ENCODE data around the gene BTBD1.
"Not testable (repeated sequence)": the region's sequence is repeated elsewhere in the genome, so short reads cannot be mapped to it uniquely, and the experiment has no call there.

The BTBD1 gene

GRCh38 chr15:83092309-83092976, 25.4 kb upstream of the BTBD1 start:
- DNase-seq, result peak; percentile 47

GRCh38 chr15:83091965-83092308, 24.9 kb upstream of the BTBD1 start:
- DNase-seq, result not testable (repeated sequence)

DNA sequence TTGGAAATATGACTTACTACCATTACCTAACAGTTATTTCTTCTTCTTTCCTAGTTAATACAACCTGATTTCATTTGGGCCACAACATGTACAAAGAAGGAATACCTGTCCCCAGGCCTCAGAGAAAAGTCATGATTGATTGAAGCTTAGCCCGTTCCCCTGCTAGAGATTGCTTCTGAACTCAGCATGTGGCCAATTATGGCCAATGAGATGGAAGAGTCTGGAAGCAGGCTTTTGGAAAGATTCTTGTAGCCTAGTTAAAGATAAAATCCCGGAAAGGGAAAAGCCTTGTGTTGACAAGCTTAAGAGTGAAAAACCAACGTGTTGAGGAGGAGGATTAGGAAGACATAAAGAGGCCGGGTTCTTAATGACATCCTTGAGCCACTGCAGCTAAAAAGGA, 23.4 kb upstream of the BTBD1 start:
- no peak for DNase-seq

DNA sequence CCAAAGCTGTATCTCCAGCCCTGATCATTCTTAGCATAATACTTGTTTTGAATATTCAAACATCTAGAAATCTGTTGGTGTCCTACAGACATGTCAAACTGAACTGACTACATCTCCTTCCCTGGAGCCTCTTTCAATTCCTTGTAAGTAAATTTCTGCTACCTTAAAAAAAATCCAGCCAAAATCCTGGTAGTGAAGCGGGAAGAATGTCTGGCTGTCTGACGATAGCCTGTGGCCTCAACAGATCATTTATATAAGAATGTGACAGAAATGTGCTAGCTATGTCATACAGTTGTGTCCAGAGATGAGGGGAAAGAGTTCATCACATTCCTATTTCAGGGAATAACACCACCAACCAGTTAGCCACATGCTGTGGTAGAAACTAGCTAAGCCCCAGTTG, 21.8 kb upstream of the BTBD1 start:
- DNase-seq, result no peak

- no peak for DNase-seq
These were observed 20.5 kb upstream of the BTBD1 start for GRCh38 chr15:83087576-83087975.

- DNase-seq, result not testable (repeated sequence)
These were observed 19.0 kb upstream of the BTBD1 start for GRCh38 chr15:83085864-83086552.

- not testable (repeated sequence) for DNase-seq
These were observed 18.4 kb upstream of the BTBD1 start for GRCh38 chr15:83085461-83085860.

DNA sequence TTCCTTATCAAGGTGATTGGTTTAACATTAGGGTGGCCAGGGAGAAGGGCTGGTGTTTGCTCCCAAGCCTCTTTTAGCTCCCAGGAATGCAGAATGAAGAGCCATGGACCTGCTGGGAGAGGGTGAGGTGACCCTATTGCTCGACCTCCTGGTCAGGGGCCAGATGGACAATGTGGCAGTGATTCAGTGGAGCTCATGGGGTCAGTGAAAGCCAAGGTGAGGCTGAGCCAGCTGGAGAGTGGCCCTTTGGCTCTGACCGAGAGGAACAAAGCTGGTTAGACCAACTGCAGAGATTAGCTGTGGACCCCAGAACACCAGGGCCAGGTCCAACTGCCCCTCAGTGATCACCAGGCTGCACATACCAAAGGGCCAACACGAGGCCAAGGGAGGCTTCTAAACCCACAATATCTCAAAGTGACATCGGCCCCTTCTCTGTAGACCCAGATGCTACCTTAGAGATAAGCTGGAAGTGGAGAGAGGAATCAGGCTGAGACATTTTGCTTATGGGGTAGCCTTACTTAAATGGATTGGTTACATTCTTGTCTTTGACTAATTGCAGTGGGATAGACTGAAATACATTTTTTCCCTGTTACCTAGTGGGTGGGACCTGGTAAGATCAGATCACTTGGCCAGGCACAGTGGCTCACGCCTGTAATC, 15.8 kb upstream of the BTBD1 start:
- no peak for DNase-seq

DNA sequence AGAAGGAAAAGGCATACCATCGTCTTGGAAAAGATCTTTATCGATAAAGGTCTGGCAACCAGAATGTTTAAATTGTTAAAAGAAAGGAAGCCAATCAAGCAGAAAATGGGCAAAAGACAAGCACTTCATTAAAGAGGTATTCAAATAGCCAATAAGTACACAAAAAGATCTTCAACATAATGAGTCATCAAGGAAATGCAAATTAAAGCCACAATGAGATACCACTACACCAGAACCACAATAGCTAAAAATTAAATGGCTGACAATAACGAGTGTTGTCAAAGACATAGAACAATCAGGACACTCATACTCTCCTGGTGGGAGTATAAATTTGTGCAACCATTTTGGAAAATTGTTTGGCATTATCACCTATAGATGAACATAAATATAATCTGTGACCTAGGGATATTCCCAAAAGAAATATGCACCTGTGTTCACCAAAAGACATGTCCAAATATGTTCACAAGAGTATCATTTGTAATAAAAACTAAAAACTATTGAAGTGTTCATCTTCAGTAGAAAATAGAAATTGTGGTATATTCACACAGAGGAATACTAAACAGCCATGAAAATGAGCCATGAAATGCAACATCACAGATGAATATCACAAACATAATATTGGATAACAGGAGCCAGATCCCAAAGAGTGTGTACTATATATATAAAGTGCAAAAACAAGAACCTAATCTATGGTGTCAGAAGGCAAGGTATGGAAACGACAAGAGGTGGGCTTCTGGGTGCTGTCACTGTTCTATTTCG, 14.4 kb upstream of the BTBD1 start:
- no peak for DNase-seq

DNA sequence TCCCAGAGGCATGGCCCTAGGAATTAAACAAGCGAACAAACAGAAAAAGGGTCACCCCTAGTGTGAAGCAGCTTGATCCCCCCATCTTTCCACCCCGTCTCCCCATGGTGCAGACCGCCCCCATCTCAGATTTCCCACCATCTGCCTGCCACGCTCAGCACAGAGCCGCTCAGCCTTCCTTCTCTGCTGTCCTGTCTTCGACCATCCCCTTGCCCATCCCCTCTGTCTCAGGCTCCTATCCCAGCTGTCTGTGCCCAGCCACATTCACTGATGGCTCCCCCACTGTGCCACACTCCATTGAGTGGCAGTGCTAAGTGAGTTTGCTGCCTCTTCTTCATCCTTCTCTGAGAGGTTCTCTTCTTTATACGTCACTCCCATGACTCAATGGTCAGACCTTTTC, 11.7 kb upstream of the BTBD1 start:
- no peak for DNase-seq

DNA sequence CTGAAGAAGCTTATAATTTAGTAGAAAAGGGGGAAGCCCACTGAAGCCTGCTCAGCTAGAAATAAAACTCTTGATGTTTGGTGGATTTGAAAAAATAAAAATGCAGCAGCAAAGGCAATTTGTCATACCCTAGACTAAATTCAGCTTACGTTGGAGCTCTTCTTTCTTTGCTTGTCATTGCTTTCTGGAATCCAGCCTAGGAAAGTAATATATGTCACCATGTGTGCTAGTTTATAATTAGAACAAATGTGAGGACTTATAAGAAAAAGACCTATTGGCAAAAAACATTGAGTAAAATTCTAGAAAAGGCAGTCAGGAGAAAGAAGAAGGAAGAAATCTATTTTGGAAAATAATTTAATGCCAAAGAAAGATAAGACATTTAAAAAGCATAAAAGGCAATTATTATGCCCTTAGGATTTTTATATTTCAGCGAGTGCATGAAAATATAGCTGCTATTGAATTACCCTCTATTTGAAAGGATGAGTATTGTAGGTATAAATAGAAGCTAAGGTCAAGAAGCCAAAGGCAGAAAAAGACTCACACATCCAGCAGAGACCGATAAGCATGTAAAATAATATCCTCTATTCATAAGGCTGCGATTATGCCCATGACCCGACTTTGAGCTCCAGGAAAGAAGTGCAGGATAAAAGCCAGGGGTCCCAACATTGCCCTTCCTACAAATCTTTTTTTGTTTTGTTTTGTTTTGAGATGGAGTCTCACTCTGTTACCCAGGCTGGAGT, 10.6 kb upstream of the BTBD1 start:
- no peak for DNase-seq

DNA sequence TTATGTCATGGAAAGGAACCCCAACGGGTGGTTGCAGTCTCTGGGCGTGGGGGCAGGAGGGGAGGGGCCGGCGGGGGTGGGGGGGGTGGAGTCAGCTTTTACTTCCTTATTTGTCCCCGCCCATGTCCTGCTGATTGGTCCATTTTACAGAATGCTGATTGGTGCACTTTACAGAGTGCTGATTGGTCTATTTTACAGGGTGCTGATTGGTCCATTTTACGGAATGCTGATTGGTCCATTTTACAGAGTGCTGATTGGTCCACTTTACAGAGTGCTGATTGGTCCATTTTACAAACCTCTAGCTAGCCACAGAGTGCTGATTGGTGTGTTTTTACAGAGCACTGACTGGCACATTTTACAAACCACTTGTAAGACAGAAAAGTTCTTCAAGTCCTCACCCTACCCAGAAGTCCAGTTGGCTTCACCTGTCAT, 2.2 kb upstream of the BTBD1 start:
- DNase-seq, result peak; percentile 62

GRCh38 chr15:83068054-83068453, 1.0 kb upstream of the BTBD1 start:
- DNase-seq, result no peak

DNA sequence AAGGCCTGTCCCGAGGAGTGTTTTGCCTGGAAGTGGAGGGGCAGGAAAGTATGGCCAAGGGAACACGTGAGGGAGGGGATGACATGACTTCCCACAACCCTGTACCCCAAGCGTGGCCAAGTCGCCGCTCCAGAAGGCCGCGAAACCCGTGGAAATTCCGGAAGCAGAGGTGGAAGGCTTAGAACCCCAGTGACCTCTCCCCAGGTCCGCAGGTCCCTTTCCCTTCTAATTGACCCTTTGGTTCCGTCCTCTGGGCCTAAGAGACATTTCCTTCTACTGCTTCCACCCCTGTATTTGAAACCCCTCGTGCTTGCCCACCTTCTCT, 548 bp upstream of the BTBD1 start:
- DNase-seq, result no peak

DNA sequence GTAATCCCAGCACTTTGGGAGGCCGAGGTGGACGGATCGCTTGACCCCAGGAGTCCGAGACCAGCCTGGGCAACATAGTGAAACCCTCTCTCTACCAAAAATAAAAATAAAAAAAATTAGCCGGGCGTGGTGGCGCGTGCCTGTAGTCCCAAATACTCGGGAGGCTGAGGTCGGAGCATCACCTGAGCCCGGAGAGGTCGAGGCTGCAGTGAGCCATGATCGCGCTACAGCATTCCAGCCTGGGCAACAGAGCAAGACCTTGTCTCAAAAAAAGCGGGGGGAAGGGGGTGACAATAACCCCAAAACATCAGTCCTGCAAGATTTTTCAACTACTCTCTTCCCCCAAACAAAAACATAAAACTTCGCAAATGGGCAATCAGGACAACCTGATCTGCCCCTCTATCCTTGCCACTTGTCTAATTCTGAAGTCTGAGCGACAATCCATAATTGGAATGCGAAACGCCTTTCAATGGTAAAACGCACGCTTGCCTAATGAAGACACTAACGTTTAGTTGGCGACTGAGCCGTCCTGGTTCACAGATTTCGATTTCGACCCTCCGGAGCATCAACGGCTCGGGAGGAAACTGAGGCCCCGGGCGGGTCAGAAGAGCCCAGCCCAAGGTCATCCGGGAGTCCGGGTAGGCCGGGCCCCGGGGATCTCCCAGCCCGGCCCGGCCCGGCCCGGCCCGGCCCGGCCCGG, 868 bp downstream of the BTBD1 start:
- no peak for DNase-seq

- DNase-seq, result no peak
These were observed 1.6 kb downstream of the BTBD1 start for GRCh38 chr15:83065431-83065830.

GRCh38 chr15:83064859-83065258, 2.2 kb downstream of the BTBD1 start:
- DNase-seq, result no peak

GRCh38 chr15:83063551-83063950, 3.5 kb downstream of the BTBD1 start:
- no peak for DNase-seq

DNA sequence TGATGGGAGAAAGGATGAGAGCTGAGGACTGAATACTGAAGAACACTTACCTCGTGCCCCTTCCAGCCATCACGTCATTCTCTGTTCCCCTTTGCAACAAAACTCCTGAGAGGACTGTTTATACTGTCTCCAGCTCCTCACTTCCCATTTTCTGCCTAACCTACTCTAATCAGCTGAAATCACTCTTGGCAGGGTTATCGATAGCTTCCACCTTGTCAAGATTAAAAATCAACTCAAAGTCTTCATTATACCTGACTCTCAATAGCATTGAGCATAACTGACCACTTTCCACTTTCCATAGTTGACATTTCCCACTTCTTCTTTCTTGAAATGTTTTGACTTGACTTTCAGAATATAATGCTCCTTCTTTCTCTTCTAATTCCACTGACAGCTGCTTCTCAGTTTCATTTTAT, 4.3 kb downstream of the BTBD1 start:
- no peak for DNase-seq

GRCh38 chr15:83061680-83062079, 5.4 kb downstream of the BTBD1 start:
- no peak for DNase-seq

DNA sequence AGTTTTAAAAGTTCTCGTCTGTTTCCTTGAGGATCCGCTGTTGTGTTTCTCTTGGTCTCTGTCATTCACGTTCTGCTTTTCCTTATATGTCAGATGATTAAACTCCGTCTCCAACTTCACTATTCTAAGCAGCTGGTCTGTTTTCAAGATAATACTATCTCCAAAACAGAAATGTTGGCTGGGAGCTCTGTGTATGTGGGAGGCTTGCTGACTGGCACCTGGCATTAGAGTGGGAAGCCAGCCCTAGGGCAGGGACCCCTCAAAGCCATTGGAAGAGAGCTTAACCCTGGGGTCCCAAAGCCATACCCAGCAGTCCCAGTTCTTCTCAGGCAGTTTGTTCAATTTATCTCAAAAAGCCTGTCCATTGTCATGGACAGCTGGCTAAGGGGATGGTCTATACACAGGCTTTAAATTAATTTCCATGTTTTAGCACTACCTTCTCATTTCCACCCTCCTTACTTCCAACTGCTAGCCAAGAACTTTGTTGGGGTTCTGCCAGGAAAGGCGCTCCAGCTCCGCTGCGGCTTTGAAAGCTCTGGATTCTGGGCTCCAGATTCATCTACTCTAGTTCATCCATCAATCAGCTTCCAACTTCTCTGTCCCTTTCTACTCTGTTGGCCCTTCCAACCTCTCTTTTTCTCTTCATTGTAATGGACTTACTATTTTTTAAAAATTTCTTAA, 9.2 kb downstream of the BTBD1 start:
- no peak for DNase-seq

GRCh38 chr15:83057002-83057401, 10.1 kb downstream of the BTBD1 start:
- DNase-seq, result no peak

All from CD4-positive, alpha-beta T cell treated with Interleukin-15 for 1 hour (primary cell).